MM.1S (cell line): ENCODE data around the gene CSH1.

Experiments
- EZH2 ChIP-seq: fragments of 300-600 bp; sonication (generic); optimal IDR thresholded peaks from 2 replicates; pipeline ENCODE3; 2017; ENCODE audit warnings: low read depth, mild to moderate bottlenecking, antibody characterized with exemption, low read length, mixed read lengths
- EZH2phosphoT487 ChIP-seq: fragments of 300-600 bp; sonication (generic); IDR thresholded peaks from 2 replicates; pipeline ENCODE4 v1.6.1; 2018; ENCODE audit warnings: antibody characterized with exemption, low read length
- TF ChIP-seq, protein P1 (sequence below): fragments of 300-600 bp; sonication (generic); IDR thresholded peaks from 2 replicates; pipeline ENCODE4 v1.5.1; 2016; ENCODE audit warnings: antibody characterized with exemption, low read length, mixed read lengths

DNA sequence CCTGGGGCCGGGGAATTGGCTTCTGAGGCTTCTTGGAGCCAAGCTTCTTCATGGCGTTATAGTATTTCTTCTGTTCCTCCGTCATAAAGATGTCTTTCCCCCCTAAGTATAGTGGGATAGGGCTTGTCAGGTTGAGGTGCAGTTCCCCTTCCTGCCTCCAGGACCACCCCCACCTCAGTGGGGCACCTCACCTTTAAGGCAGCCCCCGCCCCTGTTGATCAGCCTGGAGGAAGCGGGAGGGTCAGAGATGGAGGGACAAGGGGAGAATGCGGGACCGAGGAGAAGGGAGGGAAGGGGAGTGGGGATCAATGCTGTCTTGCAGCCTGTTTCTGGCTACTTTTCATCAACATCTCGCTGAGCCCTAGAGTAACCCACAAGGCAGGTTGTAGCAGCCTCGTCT, 47.4 kb upstream of the CSH1 start:
- TF ChIP-seq, protein P1, sequence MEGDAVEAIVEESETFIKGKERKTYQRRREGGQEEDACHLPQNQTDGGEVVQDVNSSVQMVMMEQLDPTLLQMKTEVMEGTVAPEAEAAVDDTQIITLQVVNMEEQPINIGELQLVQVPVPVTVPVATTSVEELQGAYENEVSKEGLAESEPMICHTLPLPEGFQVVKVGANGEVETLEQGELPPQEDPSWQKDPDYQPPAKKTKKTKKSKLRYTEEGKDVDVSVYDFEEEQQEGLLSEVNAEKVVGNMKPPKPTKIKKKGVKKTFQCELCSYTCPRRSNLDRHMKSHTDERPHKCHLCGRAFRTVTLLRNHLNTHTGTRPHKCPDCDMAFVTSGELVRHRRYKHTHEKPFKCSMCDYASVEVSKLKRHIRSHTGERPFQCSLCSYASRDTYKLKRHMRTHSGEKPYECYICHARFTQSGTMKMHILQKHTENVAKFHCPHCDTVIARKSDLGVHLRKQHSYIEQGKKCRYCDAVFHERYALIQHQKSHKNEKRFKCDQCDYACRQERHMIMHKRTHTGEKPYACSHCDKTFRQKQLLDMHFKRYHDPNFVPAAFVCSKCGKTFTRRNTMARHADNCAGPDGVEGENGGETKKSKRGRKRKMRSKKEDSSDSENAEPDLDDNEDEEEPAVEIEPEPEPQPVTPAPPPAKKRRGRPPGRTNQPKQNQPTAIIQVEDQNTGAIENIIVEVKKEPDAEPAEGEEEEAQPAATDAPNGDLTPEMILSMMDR, result peak; percentile 15; the same call in 1 of the 2 replicates
- TF ChIP-seq EZH2 (no peak), EZH2phosphoT487 (no peak)
